ENCODE data around the gene CDCA4. TPM values are rescaled to one million over a fixed set of nuclear protein-coding genes. Genes with fewer than 3 reads are reported as not detected.

The CDCA4 gene
- total RNA-seq, 1 donor = 41.1 TPM

GRCh38 chr14:104974146-104974541 lies 46.7 kb downstream of the CDCA4 start:
- DNase-seq (ENCODE audit: low read depth) = no peak
- peak overlapping the region; percentile 22 for H3K4me3 ChIP-seq (ENCODE audit: low read depth, low read length)
- TF ChIP-seq, protein P1, sequence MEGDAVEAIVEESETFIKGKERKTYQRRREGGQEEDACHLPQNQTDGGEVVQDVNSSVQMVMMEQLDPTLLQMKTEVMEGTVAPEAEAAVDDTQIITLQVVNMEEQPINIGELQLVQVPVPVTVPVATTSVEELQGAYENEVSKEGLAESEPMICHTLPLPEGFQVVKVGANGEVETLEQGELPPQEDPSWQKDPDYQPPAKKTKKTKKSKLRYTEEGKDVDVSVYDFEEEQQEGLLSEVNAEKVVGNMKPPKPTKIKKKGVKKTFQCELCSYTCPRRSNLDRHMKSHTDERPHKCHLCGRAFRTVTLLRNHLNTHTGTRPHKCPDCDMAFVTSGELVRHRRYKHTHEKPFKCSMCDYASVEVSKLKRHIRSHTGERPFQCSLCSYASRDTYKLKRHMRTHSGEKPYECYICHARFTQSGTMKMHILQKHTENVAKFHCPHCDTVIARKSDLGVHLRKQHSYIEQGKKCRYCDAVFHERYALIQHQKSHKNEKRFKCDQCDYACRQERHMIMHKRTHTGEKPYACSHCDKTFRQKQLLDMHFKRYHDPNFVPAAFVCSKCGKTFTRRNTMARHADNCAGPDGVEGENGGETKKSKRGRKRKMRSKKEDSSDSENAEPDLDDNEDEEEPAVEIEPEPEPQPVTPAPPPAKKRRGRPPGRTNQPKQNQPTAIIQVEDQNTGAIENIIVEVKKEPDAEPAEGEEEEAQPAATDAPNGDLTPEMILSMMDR (IDR thresholded peaks at IDR 0.05; ENCODE audit: insufficient read depth, low read length) = no peak

- TF ChIP-seq, protein P1 (IDR thresholded peaks at IDR 0.05; ENCODE audit: insufficient read depth, low read length) = no peak
- peak; percentile 97 for DNase-seq (ENCODE audit: low read depth)
These were observed 47.3 kb downstream of the CDCA4 start for GRCh38 chr14:104973385-104974145.

GRCh38 chr14:104973135-104973384 lies 47.8 kb downstream of the CDCA4 start:
- TF ChIP-seq, protein P1 (IDR thresholded peaks at IDR 0.05; ENCODE audit: insufficient read depth, low read length) = no peak
- no peak for DNase-seq (ENCODE audit: low read depth)
- peak overlapping the region; percentile 14 for H3K4me3 ChIP-seq (ENCODE audit: low read depth, low read length)

More at GRCh38 chr14:104973385-104974145, 47.3 kb downstream of the CDCA4 start:
- H3K4me3 ChIP-seq (ENCODE audit: low read depth, low read length) = peak overlapping the region; percentile 35

GRCh38 chr14:104972301-104973134 lies 48.4 kb downstream of the CDCA4 start:
- TF ChIP-seq, protein P1 (IDR thresholded peaks at IDR 0.05; ENCODE audit: insufficient read depth, low read length) = peak; percentile 30
- peak overlapping the region; percentile 14 for H3K4me3 ChIP-seq (ENCODE audit: low read depth, low read length)
- peak; percentile 85 for DNase-seq (ENCODE audit: low read depth)

DNA sequence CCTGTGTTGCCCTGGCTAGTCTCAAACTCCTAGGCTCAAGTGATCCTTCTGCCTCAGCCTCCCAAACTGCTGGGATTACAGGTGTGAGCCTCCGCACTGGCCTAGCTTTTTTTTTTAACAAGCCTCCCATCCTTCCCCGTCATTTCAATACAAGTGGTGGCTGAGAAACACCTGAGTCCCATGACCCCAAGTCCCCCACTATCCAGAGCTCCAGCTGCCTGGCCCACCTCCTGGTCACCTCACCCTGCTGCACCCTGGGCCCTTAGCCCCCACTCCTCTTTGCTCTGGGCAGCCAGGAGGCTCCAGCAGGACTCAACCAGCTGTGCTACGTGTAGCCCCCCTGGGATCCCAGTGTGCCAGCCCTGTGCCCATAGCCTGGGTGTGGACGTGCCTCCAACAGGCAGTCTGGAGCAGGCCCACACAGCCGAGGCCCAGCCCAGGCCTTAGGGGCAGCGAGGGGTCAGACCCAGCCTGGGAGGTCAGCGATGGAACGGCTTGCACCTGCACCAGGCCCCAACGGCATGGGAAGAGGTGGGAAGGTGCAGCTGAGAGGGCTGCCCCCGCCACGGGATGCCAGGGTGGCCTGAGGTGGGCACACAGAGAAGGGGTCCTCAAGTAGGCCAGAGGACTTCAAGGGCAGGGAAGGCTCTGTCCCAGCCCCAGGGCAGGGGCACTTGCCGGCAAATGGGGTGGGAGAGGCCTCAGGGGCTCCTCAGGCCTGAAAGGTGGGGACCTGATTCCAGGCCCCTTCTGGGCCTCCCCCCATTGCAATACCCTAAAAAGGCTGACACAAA lies 49.2 kb downstream of the CDCA4 start:
- DNase-seq (ENCODE audit: low read depth) = no peak
- H3K4me3 ChIP-seq (ENCODE audit: low read depth, low read length) = no peak overlapping the region
- TF ChIP-seq, protein P1 (IDR thresholded peaks at IDR 0.05; ENCODE audit: insufficient read depth, low read length) = no peak

DNA sequence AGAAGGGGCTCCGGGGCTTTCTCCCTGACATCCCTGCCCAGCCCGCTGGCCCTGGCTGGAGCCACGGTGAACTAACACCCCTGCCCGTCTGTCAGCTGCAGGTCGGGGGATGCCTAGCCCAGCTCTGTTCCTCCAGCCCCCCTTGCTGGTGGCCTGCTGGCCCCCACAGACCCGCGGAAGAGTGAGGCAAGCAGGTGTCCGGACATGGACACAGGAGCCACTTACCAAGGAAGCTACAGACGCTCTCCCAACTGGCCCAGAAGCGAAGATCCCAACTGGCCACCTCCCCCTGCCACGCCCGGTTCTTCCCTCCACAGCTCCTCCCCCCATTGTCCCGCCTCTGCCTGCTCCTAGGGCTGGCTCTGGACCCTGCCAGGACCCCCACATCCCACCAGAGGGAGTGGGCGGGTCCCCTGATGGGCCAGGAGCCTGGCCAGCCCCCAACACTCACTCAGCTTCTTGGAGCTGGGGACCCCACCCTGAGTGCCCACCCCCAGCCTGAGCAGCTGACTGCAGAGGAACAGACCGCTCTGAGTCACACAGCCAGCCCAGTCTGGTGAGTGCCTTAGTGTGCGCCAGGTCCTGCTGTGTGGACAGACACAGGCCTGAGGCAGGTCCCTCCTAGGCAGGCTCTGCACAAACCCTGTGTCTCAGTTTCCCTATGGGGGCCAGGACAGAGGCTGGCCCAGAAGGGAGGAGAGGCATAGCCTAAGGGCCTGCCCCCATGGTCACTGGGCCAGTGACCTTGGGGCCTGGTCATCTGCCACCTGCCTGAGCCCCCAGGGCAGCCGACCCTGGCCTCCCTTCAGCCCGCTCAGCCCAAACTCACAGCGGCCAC lies 50.4 kb downstream of the CDCA4 start:
- DNase-seq (ENCODE audit: low read depth) = peak; percentile 95
- TF ChIP-seq, protein P1 (IDR thresholded peaks at IDR 0.05; ENCODE audit: insufficient read depth, low read length) = no peak
- peak overlapping the region; percentile 80 for H3K4me3 ChIP-seq (ENCODE audit: low read depth, low read length)
